ENCODE measurements around the gene BTLA. TPM values are rescaled to one million over a fixed set of nuclear protein-coding genes. Genes with fewer than 3 reads are reported as not detected.

Gene BTLA
- polyA plus RNA-seq, 3 donors: 0.05 TPM; not detected in 2

- Mint-ChIP-seq H3K4me1 (peaks cover 5% of the 10 kb centered on the region), H3K9me3 (peaks cover 4 to 13% (median 6%) of the 10 kb centered on the region in 7 donors), H3K4me3 (no peak overlapping the region), H3K27ac (peak overlapping the region in 1 of 7 donors; percentile 26), H3K27me3 (ENCODE audit: low read depth in 3 of 3) (peaks cover 0 to 1% (median 0%) of the 10 kb centered on the region in 3 donors), H3K36me3 (peaks cover 0 to 1% of the 10 kb centered on the region in 2 donors)
- no peak for DNase-seq
- Histone ChIP-seq H2AFZ (ENCODE audit: insufficient read depth, low read depth, low read length, poor library complexity, severe bottlenecking) (no peak overlapping the region), H4K20me1 (ENCODE audit: insufficient read depth, low read length) (no peaks in the 10 kb centered on the region), H3K36me3 (replicated peaks in 1 of 2; ENCODE audit: control insufficient read depth in 1 of 2, insufficient read depth in 2 of 2, low read length in 2 of 2) (no peaks in the 10 kb centered on the region), H3K4me1 (ENCODE audit: control insufficient read depth in 1 of 2, insufficient read depth in 2 of 2, low read length in 2 of 2) (peaks cover 0 to 5% of the 10 kb centered on the region in 2 donors), H3K9ac (ENCODE audit: insufficient read depth, low read length, poor library complexity, severe bottlenecking) (no peak overlapping the region), H3K4me2 (replicated peaks; ENCODE audit: extremely low read depth, low read length, poor library complexity, severe bottlenecking) (no peak overlapping the region), H3K4me3 (replicated peaks in 1 of 3; ENCODE audit: low read depth in 2 of 3, low read length in 3 of 3) (no peak overlapping the region), H3K9me3 (replicated peaks in 1 of 2; ENCODE audit: control insufficient read depth in 1 of 2, insufficient read depth in 1 of 2, low read length in 2 of 2) (no peaks in the 10 kb centered on the region), H3K27me3 (ENCODE audit: control insufficient read depth in 2 of 2, insufficient read depth in 2 of 2, low read length in 2 of 2) (no peaks in the 10 kb centered on the region), H3K79me2 (ENCODE audit: insufficient read depth, low read length) (no peaks in the 10 kb centered on the region), H3K27ac (ENCODE audit: low read depth in 1 of 2, low read length in 2 of 2) (no peak overlapping the region)
- no peak for TF ChIP-seq CTCF (IDR thresholded peaks at IDR 0.05)
- no CpG with 5 or more reads among the region's 4 CpGs for WGBS (ENCODE audit: insufficient coverage)
- intact Hi-C loops (cut with micrococcal nuclease): no loop called here
Observed at GRCh38 chr3:112489674-112490479, 9.4 kb downstream of the BTLA start.

GRCh38 chr3:112486811-112487505 lies 12.3 kb downstream of the BTLA start:
- no CpG with 5 or more reads among the region's 7 CpGs for WGBS (ENCODE audit: insufficient coverage)
- H3K27me3 ChIP-seq (ENCODE audit: control insufficient read depth in 2 of 2, insufficient read depth in 2 of 2, low read length in 2 of 2): no peaks in the 10 kb centered on the region
- Mint-ChIP-seq H3K9me3 (peaks cover 0 to 6% (median 0%) of the 10 kb centered on the region in 7 donors), H3K4me3 (no peak overlapping the region), H3K4me1 (peaks cover 10% of the 10 kb centered on the region), H3K27me3 (ENCODE audit: low read depth in 3 of 3) (peaks cover 0 to 1% (median 0%) of the 10 kb centered on the region in 3 donors), H3K27ac (no peak overlapping the region), H3K36me3 (peaks cover 0 to 1% of the 10 kb centered on the region in 2 donors)
- no peak overlapping the region for H2AFZ ChIP-seq (ENCODE audit: insufficient read depth, low read depth, low read length, poor library complexity, severe bottlenecking)
- H4K20me1 ChIP-seq (ENCODE audit: insufficient read depth, low read length): no peaks in the 10 kb centered on the region
- intact Hi-C loops (cut with micrococcal nuclease): no loop called here
- H3K36me3 ChIP-seq (replicated peaks in 1 of 2; ENCODE audit: control insufficient read depth in 1 of 2, insufficient read depth in 2 of 2, low read length in 2 of 2): no peaks in the 10 kb centered on the region
- DNase-seq: no peak
- no peak for TF ChIP-seq CTCF (IDR thresholded peaks at IDR 0.05)
- no peak overlapping the region for H3K4me2 ChIP-seq (replicated peaks; ENCODE audit: extremely low read depth, low read length, poor library complexity, severe bottlenecking)
- H3K4me3 ChIP-seq (replicated peaks in 1 of 3; ENCODE audit: low read depth in 2 of 3, low read length in 3 of 3): no peak overlapping the region
- no peaks in the 10 kb centered on the region for H3K9me3 ChIP-seq (replicated peaks in 1 of 2; ENCODE audit: control insufficient read depth in 1 of 2, insufficient read depth in 1 of 2, low read length in 2 of 2)
- H3K9ac ChIP-seq (ENCODE audit: insufficient read depth, low read length, poor library complexity, severe bottlenecking): no peak overlapping the region
- no peaks in the 10 kb centered on the region for H3K79me2 ChIP-seq (ENCODE audit: insufficient read depth, low read length)
- H3K4me1 ChIP-seq (ENCODE audit: control insufficient read depth in 1 of 2, insufficient read depth in 2 of 2, low read length in 2 of 2): peaks cover 0 to 7% of the 10 kb centered on the region in 2 donors
- no peak overlapping the region for H3K27ac ChIP-seq (ENCODE audit: low read depth in 1 of 2, low read length in 2 of 2)

Measured in CD14-positive monocyte (primary cell).